CD4-positive, alpha-beta T cell treated with Interleukin-15 for 4 hours (primary cell): ENCODE measurements around the gene CD4.
"Not testable (repeated sequence)": the region's sequence is repeated elsewhere in the genome, so short reads cannot be mapped to it uniquely, and the experiment has no call there.

Experiments used
- DNase-seq: peaks from one replicate; pipeline ENCODE4 v3.0.0-alpha.2; 2020; ENCODE audit warnings: low spot score

CD4 gene

DNA sequence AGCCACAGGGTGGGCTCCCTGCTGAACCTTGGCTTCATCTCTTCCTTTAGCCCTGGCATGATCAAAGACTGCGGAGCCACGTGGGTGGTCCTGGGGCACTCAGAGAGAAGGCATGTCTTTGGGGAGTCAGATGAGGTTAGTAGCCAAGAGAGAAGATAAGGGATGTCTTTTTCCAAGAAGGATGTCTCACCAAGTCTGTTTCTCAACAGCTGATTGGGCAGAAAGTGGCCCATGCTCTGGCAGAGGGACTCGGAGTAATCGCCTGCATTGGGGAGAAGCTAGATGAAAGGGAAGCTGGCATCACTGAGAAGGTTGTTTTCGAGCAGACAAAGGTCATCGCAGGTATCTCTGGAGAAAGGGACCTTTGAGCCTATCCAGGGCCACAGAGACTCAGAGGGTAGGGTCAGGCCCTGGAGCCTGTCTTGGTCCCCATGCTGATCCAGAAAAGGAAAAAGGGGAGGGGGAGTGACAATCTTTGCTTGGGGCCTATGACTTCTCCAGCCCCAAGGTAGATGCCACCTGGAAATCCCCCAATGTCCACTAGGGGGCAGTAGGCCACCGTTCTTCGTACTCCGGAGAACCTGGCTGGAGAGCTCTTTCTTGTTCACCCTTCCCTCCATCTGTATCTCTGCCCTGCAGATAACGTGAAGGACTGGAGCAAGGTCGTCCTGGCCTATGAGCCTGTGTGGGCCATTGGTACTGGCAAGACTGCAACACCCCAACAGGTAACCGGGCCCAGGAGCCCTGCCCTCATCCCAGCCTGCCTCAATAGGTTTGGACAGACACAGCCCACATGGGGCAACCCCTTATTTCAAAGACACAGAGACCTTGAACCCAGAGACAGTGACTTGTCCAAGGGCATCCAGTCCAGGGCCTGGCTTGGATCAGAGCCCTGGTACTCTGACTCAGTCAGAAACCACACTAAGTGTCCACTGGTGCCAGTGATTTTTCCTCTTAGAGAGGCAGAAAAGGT is 80.0 kb downstream of the CD4 start:
- DNase-seq, result peak; percentile 89

DNA sequence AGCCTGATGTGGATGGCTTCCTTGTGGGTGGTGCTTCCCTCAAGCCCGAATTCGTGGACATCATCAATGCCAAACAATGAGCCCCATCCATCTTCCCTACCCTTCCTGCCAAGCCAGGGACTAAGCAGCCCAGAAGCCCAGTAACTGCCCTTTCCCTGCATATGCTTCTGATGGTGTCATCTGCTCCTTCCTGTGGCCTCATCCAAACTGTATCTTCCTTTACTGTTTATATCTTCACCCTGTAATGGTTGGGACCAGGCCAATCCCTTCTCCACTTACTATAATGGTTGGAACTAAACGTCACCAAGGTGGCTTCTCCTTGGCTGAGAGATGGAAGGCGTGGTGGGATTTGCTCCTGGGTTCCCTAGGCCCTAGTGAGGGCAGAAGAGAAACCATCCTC is 81.0 kb downstream of the CD4 start:
- not testable (repeated sequence) for DNase-seq
